A172 (cell line): ENCODE data around the gene TIGD3. TPM values are rescaled to one million over a fixed set of nuclear protein-coding genes. Genes with fewer than 3 reads are reported as not detected.

Source experiments
- DNase-seq: peaks from one replicate; pipeline ENCODE4 v3.0.0-alpha.2; 2015; ENCODE audit warnings: low spot score
- total RNA-seq: library from RNA; depleted of rRNA; stranded (reverse); fragments of >200 nt; shearing (Covaris generic); gene quantifications from 2 replicates; pipeline ENCODE4 v1.2.3, GENCODE V29; 2014; rRNA removed

TIGD3 gene
- total RNA-seq, 1 experiment from 2014 or later, result 3.5 TPM

DNA sequence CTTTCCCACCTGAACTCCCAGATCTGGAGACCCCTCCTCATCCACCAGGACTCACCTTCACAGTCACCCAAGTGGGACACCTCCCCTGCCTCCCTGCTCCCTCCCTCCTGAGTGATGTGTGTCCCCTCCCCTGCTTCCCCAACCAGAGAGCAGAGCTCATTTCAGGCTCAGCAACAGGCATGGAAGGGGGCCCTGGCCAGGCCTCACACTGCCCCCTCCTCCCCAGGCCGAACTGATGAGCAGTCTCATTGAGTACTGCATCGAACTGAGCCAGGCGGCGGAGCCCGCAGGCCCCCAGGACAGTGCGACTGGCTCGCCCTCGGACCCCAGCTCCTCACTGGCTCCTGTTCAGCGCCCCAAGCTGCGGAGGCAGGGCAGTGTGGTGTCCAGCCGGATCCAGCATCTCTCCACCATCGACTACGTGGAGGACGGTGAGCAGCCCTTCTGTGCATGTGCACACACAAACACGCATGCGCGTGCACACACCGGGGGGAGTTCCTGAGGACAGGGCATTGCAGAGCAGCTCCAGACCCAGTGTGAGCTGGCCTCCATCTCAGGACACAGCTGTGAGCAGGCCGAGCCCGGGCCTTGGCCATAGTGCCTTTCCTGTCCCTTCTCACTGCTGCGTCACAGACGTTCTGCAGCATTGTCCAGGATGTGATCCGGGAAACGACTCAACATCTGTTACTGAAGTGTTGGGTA, 50.2 kb downstream of the TIGD3 start:
- no peak for DNase-seq

Other genes starting within 250 kb of the TIGD3 start
- 1.9 and 8.5 TPM in 2 replicates for gene TM7SF2, start 242.9 kb upstream of the TIGD3 start, total RNA-seq
- gene ZNHIT2, start 237.1 kb upstream of the TIGD3 start, total RNA-seq, result 10.4 and 22.3 TPM in 2 replicates
- gene FAU, start 232.6 kb upstream of the TIGD3 start, total RNA-seq, result 286 and 528 TPM in 2 replicates
- 52.8 and 82.4 TPM in 2 replicates for gene MRPL49, start 232.4 kb upstream of the TIGD3 start, total RNA-seq
- 17.0 and 30.6 TPM in 2 replicates for gene SYVN1, start 220.2 kb upstream of the TIGD3 start, total RNA-seq
- gene SPDYC, start 184.5 kb upstream of the TIGD3 start, total RNA-seq, result not detected in 2 replicates
- 156 and 170 TPM in 2 replicates for gene CAPN1, start 172.8 kb upstream of the TIGD3 start, total RNA-seq
- 14.2 and 18.1 TPM in 2 replicates for gene POLA2, start 92.8 kb upstream of the TIGD3 start, total RNA-seq
- gene CDC42EP2, start 39.9 kb upstream of the TIGD3 start, total RNA-seq, result 1.7 and 5.3 TPM in 2 replicates
- 37.9 and 57.0 TPM in 2 replicates for gene DPF2, start 20.9 kb upstream of the TIGD3 start, total RNA-seq
- gene SLC25A45, start 27.9 kb downstream of the TIGD3 start, total RNA-seq, result 3.5 and 7.0 TPM in 2 replicates
- 21.5 and 36.9 TPM in 2 replicates for gene FRMD8, start 31.9 kb downstream of the TIGD3 start, total RNA-seq
- 20.6 and 28.9 TPM in 2 replicates for gene NEAT1, start 68.0 kb downstream of the TIGD3 start, total RNA-seq
- 1,067 and 1,084 TPM in 2 replicates for gene MALAT1, start 144.3 kb downstream of the TIGD3 start, total RNA-seq
- 65.6 and 70.6 TPM in 2 replicates for gene SCYL1, start 170.3 kb downstream of the TIGD3 start, total RNA-seq
- 13.2 and 25.6 TPM in 2 replicates for gene LTBP3, start 203.6 kb downstream of the TIGD3 start, total RNA-seq
- 46.9 and 57.0 TPM in 2 replicates for gene ZNRD2, start 215.7 kb downstream of the TIGD3 start, total RNA-seq
- gene FAM89B, start 217.8 kb downstream of the TIGD3 start, total RNA-seq, result 39.2 and 62.8 TPM in 2 replicates
- 50.1 and 83.3 TPM in 2 replicates for gene EHBP1L1, start 221.3 kb downstream of the TIGD3 start, total RNA-seq
- 0.86 TPM in 1 of 2 replicates, not detected in the other for gene KCNK7, start 241.0 kb downstream of the TIGD3 start, total RNA-seq